GM12878 (cell line): ENCODE measurements around the gene TUT4. TPM values are rescaled to one million over a fixed set of nuclear protein-coding genes. Genes with fewer than 3 reads are reported as not detected.

ENCODE experiments used
- BMI1 ChIP-seq: fragments of 450-650 bp; IDR thresholded peaks from 2 replicates; pipeline ENCODE4 v1.6.1; 2016; ENCODE audit warnings: mild to moderate bottlenecking, moderate library complexity, borderline replicate concordance
- CBFB ChIP-seq: IDR thresholded peaks from 2 replicates; pipeline ENCODE4 v1.6.1; 2016; ENCODE audit warnings: antibody characterized with exemption, low read depth
- CHD4 ChIP-seq: fragments of 200-600 bp; sonication (generic); IDR thresholded peaks from 2 replicates; pipeline ENCODE4 v1.6.1; 2016; ENCODE audit warnings: mild to moderate bottlenecking
- DPF2 ChIP-seq: fragments of 450-650 bp; IDR thresholded peaks from 2 replicates; pipeline ENCODE4 v1.6.1; 2017; ENCODE audit warnings: mild to moderate bottlenecking
- E2F8 ChIP-seq: fragments of 450-650 bp; IDR thresholded peaks from 2 replicates; pipeline ENCODE4 v1.6.1; 2018; ENCODE audit warnings: mild to moderate bottlenecking, low read depth, moderate library complexity; ENCODE audit not compliant: partially characterized antibody
- EZH2 ChIP-seq: IDR thresholded peaks from 2 replicates; pipeline ENCODE4 v1.6.1; 2012; ENCODE audit warnings: low read depth, mild to moderate bottlenecking, control low read depth, inconsistent platforms, low read length, borderline replicate concordance; ENCODE audit not compliant: control insufficient read depth
- GATAD2B ChIP-seq: fragments of 450-650 bp; conservative IDR thresholded peaks from 2 replicates; pipeline ENCODE4 v1.6.1; 2017; ENCODE audit warnings: low read depth, mild to moderate bottlenecking, moderate library complexity
- JUND ChIP-seq: IDR thresholded peaks from 2 replicates; pipeline ENCODE4 v1.6.1; 2012; ENCODE audit warnings: low read depth, mild to moderate bottlenecking, low read length, improper control_type of control experiment, moderate library complexity
- LARP7 ChIP-seq: fragments of 450-650 bp; IDR thresholded peaks from 2 replicates; pipeline ENCODE4 v1.6.1; 2017; ENCODE audit warnings: mild to moderate bottlenecking
- MEF2B ChIP-seq: fragments of 450-650 bp; IDR thresholded peaks from 2 replicates; pipeline ENCODE4 v1.6.1; 2018; ENCODE audit warnings: mild to moderate bottlenecking, moderate library complexity; ENCODE audit not compliant: partially characterized antibody, poor library complexity, severe bottlenecking
- MTA2 ChIP-seq: fragments of 450-650 bp; IDR thresholded peaks from 2 replicates; pipeline ENCODE4 v1.6.1; 2016; ENCODE audit warnings: low read depth, mild to moderate bottlenecking, moderate library complexity
- MYB ChIP-seq: fragments of 150-350 bp; IDR thresholded peaks from 2 replicates; pipeline ENCODE4 v1.6.1; 2014; ENCODE audit warnings: mild to moderate bottlenecking, low read depth, low read length, borderline replicate concordance
- NFXL1 ChIP-seq: fragments of 450-650 bp; IDR thresholded peaks from 2 replicates; pipeline ENCODE4 v1.6.1; 2017; ENCODE audit warnings: antibody characterized with exemption, mild to moderate bottlenecking, borderline replicate concordance
- NR2C1 ChIP-seq: fragments of 450-650 bp; IDR thresholded peaks from 2 replicates; pipeline ENCODE4 v1.6.1; 2017; ENCODE audit warnings: antibody characterized with exemption, mild to moderate bottlenecking, moderate library complexity
- RB1 ChIP-seq: fragments of 450-650 bp; formaldehyde crosslinking; IDR thresholded peaks from 2 replicates; pipeline ENCODE4 v1.6.1; 2017; ENCODE audit warnings: mild to moderate bottlenecking, borderline replicate concordance
- SREBF1 ChIP-seq: IDR thresholded peaks from 2 replicates; pipeline ENCODE4 v1.6.1; 2012; ENCODE audit warnings: mild to moderate bottlenecking, low read length
- WRNIP1 ChIP-seq: IDR thresholded peaks from 2 replicates; pipeline ENCODE4 v1.6.1; 2011; ENCODE audit warnings: low read depth, low read length, improper control_type of control experiment, borderline replicate concordance
- YBX1 ChIP-seq: fragments of 450-650 bp; IDR thresholded peaks from 2 replicates; pipeline ENCODE4 v1.6.1; 2016; ENCODE audit warnings: antibody characterized with exemption
- ZBTB4 ChIP-seq: fragments of 450-650 bp; formaldehyde crosslinking; IDR thresholded peaks from 2 replicates; pipeline ENCODE4 v1.4.0; 2022; ENCODE audit warnings: mild to moderate bottlenecking, moderate library complexity
- ZNF622 ChIP-seq: fragments of 450-650 bp; IDR thresholded peaks from 2 replicates; pipeline ENCODE4 v1.6.1; 2017; ENCODE audit warnings: mild to moderate bottlenecking, inconsistent platforms
- ZSCAN29 ChIP-seq: fragments of 450-650 bp; IDR thresholded peaks from 2 replicates; pipeline ENCODE4 v1.6.1; 2017; ENCODE audit warnings: mild to moderate bottlenecking, moderate library complexity
- ZZZ3 ChIP-seq: IDR thresholded peaks from 2 replicates; pipeline ENCODE4 v1.6.1; 2011; ENCODE audit warnings: low read depth; ENCODE audit not compliant: control insufficient read depth, insufficient read length
- polyA plus RNA-seq, 11 experiments: library from polyadenylated mRNA; depleted of rRNA in 4 of 11; unstranded in 6 of 11; stranded (reverse) in 5 of 11; fragments of >200 nt; fragmentation: Nextera tagmentation in 4 of 11; fragmentation: Illumina TruSeq in 1 of 11; extraction: Ambion mirVana in 4 of 11; extraction: Trizol in 1 of 11; gene quantifications; 1 replicate in 1 of 11; 2 replicates in 10 of 11; pipeline versions ENCODE4 v1.2.1 to v1.2.3, GENCODE V29; 2011 to 2016; ENCODE audit warnings: inconsistent platforms in 2 of 11, missing spikeins in 2 of 11, low read depth in 1 of 11
- total RNA-seq, 4 experiments: library from RNA; depleted of rRNA in 3 of 4; stranded (reverse); fragments of >200 nt in 3 of 4; fragmentation: Illumina TruSeq in 1 of 4; extraction: Trizol in 1 of 4; gene quantifications; 2 replicates each; pipeline versions ENCODE4 v1.2.1 to v1.2.3, GENCODE V29; 2013 to 2021
- TF ChIP-seq, protein P1 (sequence below): fragments of 450-650 bp; IDR thresholded peaks from 2 replicates; pipeline ENCODE4 v1.6.1; 2018; ENCODE audit warnings: borderline replicate concordance, mild to moderate bottlenecking; ENCODE audit not compliant: partially characterized antibody

Gene TUT4
- total and polyA plus RNA-seq, 10 of the 15 experiments (the other 5 are each of a cell fraction or from before 2014, with no cell fraction given): 9.4 to 40.7 (median 27.6) TPM

GRCh38 chr1:52601991-52602855, 49.3 kb upstream of the TUT4 start, which contains the start of gene GPX7 (continued):
- TF ChIP-seq ZNF622 (no peak), NFXL1 (no peak), MYB (no peak), MEF2B (no peak), LARP7 (peak; percentile 52), MTA2 (no peak), ZBTB4 (CRISPR knock-in tag) (no peak), E2F8 (no peak), CBFB (no peak), WRNIP1 (no peak), ZSCAN29 (0 out of 2 replicates have a peak, but pooled peaks have one; percentile 8), NR2C1 (no peak), RB1 (no peak), EZH2 (no peak), JUND (no peak), GATAD2B (no peak), BMI1 (no peak), ZZZ3 (no peak), DPF2 (no peak), CHD4 (no peak), SREBF1 (no peak), YBX1 (no peak)
- TF ChIP-seq, protein P1, sequence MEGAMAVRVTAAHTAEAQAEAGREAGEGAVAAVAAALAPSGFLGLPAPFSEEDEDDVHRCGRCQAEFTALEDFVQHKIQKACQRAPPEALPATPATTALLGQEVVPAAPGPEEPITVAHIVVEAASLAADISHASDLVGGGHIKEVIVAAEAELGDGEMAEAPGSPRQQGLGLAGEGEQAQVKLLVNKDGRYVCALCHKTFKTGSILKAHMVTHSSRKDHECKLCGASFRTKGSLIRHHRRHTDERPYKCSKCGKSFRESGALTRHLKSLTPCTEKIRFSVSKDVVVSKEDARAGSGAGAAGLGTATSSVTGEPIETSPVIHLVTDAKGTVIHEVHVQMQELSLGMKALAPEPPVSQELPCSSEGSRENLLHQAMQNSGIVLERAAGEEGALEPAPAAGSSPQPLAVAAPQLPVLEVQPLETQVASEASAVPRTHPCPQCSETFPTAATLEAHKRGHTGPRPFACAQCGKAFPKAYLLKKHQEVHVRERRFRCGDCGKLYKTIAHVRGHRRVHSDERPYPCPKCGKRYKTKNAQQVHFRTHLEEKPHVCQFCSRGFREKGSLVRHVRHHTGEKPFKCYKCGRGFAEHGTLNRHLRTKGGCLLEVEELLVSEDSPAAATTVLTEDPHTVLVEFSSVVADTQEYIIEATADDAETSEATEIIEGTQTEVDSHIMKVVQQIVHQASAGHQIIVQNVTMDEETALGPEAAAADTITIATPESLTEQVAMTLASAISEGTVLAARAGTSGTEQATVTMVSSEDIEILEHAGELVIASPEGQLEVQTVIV: no peak
